ENCODE data around the gene EPHX1.
A peak's percentile ranks its signal among the peaks of the same experiment; 100 is the strongest.

EPHX1 gene

GRCh38 chr1:225865514-225865913, 55.6 kb downstream of the EPHX1 start:
- DNase-seq, result no peak

GRCh38 chr1:225866061-225866837, 56.3 kb downstream of the EPHX1 start:
- peak; percentile 73 for DNase-seq

- no peak for DNase-seq
These were observed 57.1 kb downstream of the EPHX1 start for GRCh38 chr1:225866981-225867380.

DNA sequence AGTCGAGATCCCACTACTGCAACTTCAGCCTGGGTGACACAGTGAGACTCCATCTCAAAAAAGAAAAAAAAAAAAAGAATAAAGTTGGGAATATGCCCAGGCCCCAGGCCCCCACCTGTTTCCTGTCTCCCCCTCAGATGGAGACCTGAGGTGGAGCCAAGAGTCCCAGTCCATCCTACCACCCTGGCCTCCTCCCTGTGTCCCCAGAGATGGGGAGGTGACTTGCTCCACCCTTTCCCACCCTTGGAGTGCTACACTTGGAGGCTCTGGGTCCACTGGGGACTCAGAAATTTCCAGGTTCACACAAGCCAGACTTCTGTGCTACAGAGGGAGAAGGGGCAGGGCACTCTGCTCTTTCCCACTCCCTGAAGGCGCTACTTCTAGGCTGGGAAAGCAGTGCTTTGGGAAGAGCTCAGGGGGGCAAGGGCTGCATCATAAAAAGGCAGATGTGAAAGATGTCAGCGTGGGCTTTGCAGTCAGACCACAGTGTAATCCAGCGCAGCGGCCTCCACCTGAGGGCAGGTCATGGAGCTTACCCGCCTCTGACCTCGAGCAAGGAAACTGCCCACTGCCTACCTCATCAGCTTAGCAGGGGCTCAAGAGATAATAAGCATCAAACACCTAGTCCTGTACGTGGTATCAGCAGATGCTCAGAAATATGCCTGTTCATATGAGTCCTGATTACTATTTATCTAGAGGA, 58.9 kb downstream of the EPHX1 start:
- no peak for DNase-seq

DNA sequence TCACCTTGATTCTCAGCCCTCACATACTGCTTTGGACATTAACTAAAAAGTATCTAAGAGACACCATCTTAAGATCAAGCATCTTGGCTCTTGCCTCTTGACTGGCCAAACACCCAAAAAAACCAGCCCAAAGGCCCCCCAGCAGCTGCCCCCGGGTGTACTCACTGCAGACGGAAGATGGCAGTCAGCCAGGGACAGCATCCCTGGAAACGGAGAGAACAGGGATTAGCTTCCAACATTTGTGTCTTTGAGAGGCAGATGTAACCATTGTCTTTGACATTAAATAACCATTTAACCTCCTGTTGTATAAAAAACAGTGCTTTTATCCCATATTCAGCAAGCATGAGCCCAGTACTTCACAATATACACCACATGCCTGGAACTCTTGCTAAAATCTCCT, 61.0 kb downstream of the EPHX1 start:
- DNase-seq, result no peak

- no peak for DNase-seq
These were observed 61.6 kb downstream of the EPHX1 start for GRCh38 chr1:225871359-225872074.

DNA sequence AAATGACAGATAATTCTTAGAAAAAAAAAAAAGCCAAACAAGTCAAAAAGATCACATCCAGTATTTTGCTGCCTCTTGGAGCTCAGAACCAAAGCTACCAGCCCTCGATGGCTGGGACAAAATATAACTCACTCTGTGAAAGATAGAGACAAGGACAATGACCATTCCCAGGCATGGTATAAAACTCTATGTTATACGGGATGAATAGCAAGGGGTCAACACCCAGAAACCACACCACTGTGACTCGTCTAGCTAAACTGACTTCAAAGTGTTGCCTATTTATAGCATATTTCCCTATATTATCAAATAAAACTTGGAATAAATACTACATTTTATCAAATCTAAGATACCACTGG, 62.1 kb downstream of the EPHX1 start:
- DNase-seq, result peak; percentile 10

DNA sequence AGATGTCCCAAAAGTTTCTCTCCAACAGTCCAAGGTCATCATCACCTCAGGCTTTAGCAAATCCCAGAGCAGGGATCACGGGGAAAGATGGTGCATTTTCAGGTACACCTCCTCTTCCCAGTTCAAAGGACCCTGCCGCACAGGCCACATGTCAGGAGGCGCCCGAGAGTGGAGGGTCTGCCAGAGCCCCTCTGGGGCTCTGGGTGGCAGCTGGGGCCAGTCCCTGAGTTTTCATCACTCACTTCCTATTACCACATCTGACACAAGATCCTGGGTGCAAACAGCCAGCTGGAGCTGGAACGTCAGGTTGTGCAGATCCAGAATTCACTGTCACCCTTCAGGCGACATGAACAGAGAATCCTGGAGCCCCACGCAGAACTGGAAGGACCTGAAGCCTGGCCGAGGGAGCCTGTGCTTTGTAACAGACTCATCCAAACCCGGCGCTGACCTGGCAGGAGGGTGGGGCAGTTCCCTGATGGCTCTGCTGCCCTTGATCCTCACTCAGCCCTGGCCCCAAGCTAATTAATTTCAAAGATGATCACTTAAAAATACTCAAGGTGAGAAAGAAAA, 63.4 kb downstream of the EPHX1 start:
- DNase-seq, result no peak

- no peak for DNase-seq
These were observed 64.5 kb downstream of the EPHX1 start for GRCh38 chr1:225874431-225874830.

DNA sequence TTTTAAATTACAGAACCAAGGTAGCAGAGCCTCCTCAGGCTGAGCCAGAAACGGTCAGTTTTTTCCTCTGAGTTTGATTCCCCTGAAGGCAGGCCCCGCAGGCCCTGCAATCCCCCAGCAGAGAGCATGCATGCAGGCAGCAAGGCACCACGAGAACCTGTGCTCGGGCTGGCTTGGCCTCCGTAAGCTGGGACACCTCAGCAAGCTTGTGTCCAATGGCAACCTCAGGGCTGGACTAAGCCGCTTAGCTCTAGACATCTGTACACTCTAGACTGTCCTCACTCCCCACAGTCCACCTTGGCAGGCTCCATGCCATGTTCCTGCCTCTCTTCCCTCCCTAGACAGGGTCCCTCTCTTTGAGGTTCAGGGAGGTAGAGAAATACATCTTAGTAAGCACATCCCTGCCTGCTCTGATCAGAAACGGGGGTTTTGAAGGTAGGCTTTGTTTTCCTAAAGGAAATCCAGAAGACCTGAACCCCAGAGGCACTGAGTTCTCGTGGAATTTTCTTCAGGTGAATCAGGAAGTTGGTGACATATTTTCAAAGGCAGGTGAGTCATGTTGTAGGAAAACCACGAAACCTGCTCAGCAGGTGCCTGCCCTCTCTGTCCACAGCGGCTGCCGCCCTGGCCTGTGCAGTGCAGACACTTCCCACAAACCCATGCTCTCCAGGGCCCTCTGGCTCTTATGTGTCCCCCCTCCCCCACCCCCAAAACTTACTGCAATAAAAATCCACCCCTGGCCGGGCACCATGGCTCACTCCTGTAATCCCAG, 65.3 kb downstream of the EPHX1 start:
- DNase-seq, result no peak

- DNase-seq, result no peak
These were observed 67.1 kb downstream of the EPHX1 start for GRCh38 chr1:225876900-225877510.

DNA sequence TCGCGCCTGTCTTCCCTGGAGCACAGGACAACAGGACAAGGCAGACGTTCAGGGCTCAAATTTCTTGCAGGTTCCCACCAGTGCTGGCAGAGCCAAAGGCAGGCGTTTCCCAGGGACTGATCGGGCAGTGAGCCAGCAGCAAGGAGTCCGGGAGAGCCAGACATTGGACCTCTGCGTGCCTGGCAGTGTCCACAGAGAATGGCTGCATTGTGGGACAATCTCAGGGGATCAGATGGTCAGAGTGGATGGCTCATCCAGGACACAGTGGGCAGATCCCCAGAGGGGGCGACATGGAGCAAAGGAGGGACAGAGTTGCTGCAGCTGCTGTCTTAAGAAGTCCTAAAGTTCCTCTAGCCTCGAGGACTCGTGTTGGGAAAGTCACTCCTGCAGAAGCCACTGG, 67.7 kb downstream of the EPHX1 start:
- peak; percentile 25 for DNase-seq

DNA sequence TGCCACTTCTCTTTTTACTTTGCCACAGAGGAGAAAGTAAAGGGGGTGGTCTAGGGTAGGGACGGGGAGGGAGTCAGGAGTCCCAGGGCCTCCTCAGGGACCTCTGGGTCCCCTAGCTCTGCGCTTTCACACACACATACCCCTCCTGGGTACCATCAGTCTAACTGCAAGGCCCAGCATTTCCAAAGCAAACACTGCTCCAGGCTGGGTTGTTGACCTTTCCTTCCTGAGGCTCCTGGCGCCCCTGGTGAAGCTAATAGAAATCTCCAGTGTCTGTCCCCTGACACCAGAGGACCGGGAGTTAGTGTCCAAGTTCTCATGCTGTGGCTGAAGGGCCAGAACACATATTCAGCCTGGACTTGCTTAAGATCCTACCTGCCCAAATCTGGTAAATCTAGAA, 68.4 kb downstream of the EPHX1 start:
- no peak for DNase-seq

GRCh38 chr1:225879521-225880221, 69.7 kb downstream of the EPHX1 start:
- no peak for DNase-seq

- no peak for DNase-seq
These were observed 70.3 kb downstream of the EPHX1 start for GRCh38 chr1:225880222-225880588.

DNA sequence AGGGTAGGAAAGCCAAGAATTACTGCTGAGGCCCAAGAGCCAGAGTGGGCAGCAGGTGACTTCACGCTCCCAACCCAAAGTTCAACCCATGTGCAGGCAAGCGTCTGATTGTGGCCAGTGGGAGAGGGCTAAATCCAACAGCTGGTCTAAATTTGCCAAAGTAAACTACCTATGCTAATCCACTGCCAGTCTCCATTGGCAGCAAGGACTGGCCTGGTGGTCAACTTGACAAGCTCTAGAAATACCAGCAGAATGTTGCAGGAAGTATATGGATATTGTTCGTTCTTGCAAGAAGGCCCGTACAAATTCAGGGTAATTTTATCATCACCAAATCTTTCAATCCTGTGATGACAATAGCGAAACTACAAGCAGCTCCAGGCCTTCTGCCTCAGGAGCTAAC, 70.7 kb downstream of the EPHX1 start:
- no peak for DNase-seq

- peak; percentile 38 for DNase-seq
These were observed 71.4 kb downstream of the EPHX1 start for GRCh38 chr1:225881081-225881958.

- DNase-seq, result peak; percentile 81
These were observed 72.2 kb downstream of the EPHX1 start, which contains the start of gene TMEM63A for GRCh38 chr1:225881959-225882693. Gene TMEM63A (minus strand): TSS chr1:225882380. CDS start chr1:225877580, 4,800 bp downstream.

GRCh38 chr1:225882694-225883615, 73.0 kb downstream of the EPHX1 start:
- DNase-seq, result peak; percentile 41

All from fibroblast of skin of right biceps (primary cell).